Measurements from ENCODE around the gene PARD6A.

- TF ChIP-seq, protein P1, sequence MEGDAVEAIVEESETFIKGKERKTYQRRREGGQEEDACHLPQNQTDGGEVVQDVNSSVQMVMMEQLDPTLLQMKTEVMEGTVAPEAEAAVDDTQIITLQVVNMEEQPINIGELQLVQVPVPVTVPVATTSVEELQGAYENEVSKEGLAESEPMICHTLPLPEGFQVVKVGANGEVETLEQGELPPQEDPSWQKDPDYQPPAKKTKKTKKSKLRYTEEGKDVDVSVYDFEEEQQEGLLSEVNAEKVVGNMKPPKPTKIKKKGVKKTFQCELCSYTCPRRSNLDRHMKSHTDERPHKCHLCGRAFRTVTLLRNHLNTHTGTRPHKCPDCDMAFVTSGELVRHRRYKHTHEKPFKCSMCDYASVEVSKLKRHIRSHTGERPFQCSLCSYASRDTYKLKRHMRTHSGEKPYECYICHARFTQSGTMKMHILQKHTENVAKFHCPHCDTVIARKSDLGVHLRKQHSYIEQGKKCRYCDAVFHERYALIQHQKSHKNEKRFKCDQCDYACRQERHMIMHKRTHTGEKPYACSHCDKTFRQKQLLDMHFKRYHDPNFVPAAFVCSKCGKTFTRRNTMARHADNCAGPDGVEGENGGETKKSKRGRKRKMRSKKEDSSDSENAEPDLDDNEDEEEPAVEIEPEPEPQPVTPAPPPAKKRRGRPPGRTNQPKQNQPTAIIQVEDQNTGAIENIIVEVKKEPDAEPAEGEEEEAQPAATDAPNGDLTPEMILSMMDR (IDR thresholded peaks at IDR 0.05; ENCODE audit: low read length) = no peak
- TF ChIP-seq EZH2 (optimal IDR thresholded peaks at IDR 0.05; ENCODE audit: low read depth, low read length) = no peak
- TF ChIP-seq EZH2phosphoT487 (IDR thresholded peaks at IDR 0.05; ENCODE audit: low read length) = no peak
These were observed 1.3 kb downstream of the PARD6A start for GRCh38 chr16:67661886-67662652.

Measured in MM.1S (cell line).